DMS114 treated with DMSO at 0.1 percent for 48 hours (cell line): ENCODE results near the gene LRRTM4.
"Not testable (repeated sequence)": the region's sequence is repeated elsewhere in the genome, so short reads cannot be mapped to it uniquely, and the experiment has no call there.

Experiments used
- DNase-seq: peaks from one replicate; lab custom pipeline; 2025; ENCODE audit not compliant: unreplicated experiment; lab: John Stamatoyannopoulos, UW

Gene LRRTM4

DNA sequence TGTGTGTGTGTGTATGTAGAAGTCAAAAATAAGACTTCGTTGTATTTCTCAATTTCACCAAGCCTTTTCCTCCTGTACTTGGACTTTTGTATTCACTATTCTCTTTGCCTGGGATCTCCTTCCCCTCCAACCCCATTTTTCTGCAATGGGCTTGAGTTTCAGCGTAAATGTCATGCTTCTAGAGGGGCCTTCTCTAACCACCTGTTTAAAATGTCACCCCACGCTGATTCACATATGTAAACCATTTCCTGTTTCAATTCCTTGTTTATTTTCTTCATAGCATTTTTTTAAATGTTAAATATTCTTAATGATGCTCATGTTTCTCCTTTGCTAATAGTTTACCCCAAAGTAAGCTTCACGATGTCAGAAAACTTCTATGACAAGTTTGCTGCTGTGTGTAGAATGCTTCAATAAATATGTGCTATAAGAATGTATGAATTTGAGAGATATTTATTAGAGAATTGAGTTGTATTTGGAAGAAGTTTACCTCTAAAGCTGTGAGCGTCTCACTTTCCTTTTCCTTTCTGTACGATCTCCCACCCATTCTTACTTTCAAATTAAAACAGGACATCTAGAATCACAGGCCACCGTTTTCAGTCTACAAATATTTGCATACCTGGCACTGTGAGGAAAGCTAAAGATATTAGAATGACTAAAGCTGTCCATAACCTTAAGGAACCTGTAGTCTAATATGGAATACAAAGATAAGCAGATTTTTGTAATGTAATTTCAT is 762.4 kb downstream of the LRRTM4 start:
- no peak for DNase-seq

DNA sequence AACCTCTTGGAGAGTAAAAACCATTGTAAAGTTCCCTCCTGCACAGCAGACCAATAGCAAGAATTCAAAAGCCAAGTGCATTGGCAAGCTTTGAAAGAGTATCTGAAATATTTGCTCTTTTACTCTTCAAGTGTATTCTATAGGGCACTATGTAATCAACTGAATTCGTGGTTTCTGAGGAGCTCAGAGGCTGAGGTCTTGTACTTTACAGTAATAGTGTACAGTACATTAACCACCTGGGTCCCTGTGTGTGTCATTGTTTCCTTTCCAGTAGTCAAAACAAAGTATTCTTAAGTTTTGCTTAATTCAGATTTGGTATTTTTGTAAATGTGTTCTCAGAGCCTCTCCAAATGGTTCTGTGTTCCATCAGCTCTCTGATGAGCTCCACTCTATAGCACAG is 769.7 kb downstream of the LRRTM4 start:
- DNase-seq: no peak

- DNase-seq: no peak
Measured at GRCh38 chr2:76749858-76750257, 772.3 kb downstream of the LRRTM4 start.

DNA sequence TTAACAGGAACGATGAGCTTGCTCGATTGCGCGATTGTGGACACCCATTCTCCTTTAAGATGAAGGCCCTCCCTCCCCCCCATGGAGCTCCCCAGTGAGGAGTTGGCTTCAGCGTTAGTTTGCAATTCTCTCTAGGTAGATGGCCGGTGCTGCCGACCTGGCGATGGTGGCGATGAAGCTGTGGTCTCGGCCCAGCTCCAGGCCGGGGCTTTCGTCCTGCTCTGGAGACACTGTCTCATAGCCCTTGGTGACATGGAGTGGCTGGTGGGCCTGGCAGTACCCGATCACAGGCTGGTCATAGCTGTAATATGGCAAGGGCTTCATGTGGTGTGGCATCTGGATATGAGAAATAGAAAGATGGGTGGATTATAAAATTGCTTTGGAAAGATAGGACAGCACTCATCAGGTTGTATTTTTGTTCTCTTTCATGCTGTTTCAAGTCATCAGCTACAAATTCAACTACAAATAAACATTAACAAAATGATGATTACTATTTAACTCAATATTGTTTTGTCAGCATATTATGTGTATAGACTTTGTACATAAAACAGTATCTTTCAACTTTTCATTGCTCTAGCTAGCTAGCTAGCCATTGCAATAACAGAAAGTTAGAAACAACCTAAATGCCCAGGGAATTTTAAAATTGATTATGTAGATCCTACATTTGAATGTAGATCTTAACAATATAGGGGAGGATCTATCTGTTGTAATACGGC is 773.4 kb downstream of the LRRTM4 start:
- no peak for DNase-seq

GRCh38 chr2:76745605-76746004 is 776.6 kb downstream of the LRRTM4 start:
- DNase-seq: no peak

DNA sequence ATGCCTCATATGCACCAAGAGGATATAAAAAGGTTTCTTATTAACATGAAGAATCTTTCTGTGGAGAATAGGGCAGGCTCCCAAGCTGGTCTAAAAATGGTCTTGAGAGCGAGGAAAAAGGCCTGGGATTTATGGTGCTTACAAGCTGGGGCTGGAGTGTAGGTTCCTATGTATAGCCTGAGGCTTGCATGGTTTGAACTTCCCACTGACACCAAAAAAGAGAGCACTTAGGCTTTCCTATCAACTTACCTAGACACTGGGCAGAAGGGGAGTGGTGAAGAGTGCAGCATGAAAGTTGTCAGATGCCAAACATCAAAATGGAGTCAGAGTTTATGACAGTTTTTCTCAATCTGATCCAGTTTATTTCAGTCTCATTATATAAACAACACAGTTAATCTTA is 784.6 kb downstream of the LRRTM4 start:
- DNase-seq: no peak

GRCh38 chr2:76733736-76734135 is 788.4 kb downstream of the LRRTM4 start:
- DNase-seq: no peak

- no peak for DNase-seq
Measured at GRCh38 chr2:76731157-76731556, 791.0 kb downstream of the LRRTM4 start.

GRCh38 chr2:76730021-76730420 is 792.2 kb downstream of the LRRTM4 start:
- no peak for DNase-seq

DNA sequence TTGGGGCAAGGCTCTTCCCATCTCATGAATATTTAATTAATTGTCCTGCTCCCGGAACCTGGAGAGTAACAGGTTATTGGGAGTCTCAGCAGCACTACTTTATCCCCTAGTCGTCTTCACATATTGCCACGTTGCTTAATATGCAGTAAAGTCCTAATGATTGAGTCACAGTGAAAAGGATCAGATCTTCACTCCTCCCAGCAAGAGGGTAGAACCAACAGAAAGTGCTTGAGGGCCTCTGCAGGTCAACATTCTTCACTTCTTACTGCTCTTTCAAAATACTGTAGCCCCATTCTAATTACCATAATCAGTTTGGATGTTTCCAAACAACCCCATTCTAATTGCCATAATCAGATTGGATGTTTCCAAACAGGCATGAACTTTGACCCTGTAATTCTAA is 801.0 kb downstream of the LRRTM4 start:
- DNase-seq: no peak

GRCh38 chr2:76713312-76713711 is 808.9 kb downstream of the LRRTM4 start:
- no peak for DNase-seq

GRCh38 chr2:76711490-76711889 is 810.7 kb downstream of the LRRTM4 start:
- no peak for DNase-seq

- DNase-seq: no peak
Measured at GRCh38 chr2:76700894-76701293, 821.3 kb downstream of the LRRTM4 start.

- not testable (repeated sequence) for DNase-seq
Measured at GRCh38 chr2:76697998-76698713, 824.0 kb downstream of the LRRTM4 start.
